H1 (cell line): ENCODE results near the gene AGFG2.

Experiments
- ATF3 ChIP-seq: IDR thresholded peaks from 2 replicates; pipeline ENCODE4 v1.6.1; 2011; ENCODE audit warnings: low read depth, mild to moderate bottlenecking, low read length; ENCODE audit not compliant: insufficient read depth
- CTCF ChIP-seq, 3 experiments: IDR thresholded peaks; 1 replicate in 2 of 3; 2 replicates in 1 of 3; pipeline versions ENCODE4 v1.5.1 to v1.6.1; 2011; ENCODE audit warnings: low read length in 3 of 3, mild to moderate bottlenecking in 3 of 3, inconsistent platforms in 2 of 3, low read depth in 1 of 3, moderate library complexity in 1 of 3; ENCODE audit not compliant: insufficient read depth in 1 of 3; ENCODE audit errors: control extremely low read depth in 1 of 3
- EP300 ChIP-seq, 2 experiments: IDR thresholded peaks; 1 replicate in 1 of 2; 2 replicates in 1 of 2; pipeline ENCODE4 v1.6.1; 2011 to 2012; ENCODE audit warnings: low read depth in 2 of 2, low read length in 2 of 2, mild to moderate bottlenecking in 2 of 2, borderline replicate concordance in 1 of 2, inconsistent platforms in 1 of 2, moderate library complexity in 1 of 2
- EZH2 ChIP-seq: fragments of 200-600 bp; sonication (generic); IDR thresholded peaks from 2 replicates; pipeline ENCODE4 v1.7.1; 2012; ENCODE audit warnings: low read depth, mild to moderate bottlenecking, moderate library complexity, low read length, inconsistent platforms; ENCODE audit not compliant: severe bottlenecking
- HDAC6 ChIP-seq: IDR thresholded peaks from one replicate; pipeline ENCODE4 v1.7.1; 2012; ENCODE audit warnings: low read depth, mild to moderate bottlenecking, inconsistent platforms, low read length, moderate library complexity
- POLR2A ChIP-seq, 2 experiments: IDR thresholded peaks; 1 replicate in 1 of 2; 2 replicates in 1 of 2; pipeline ENCODE4 v1.6.1; 2011; ENCODE audit warnings: low read depth in 2 of 2, low read length in 2 of 2, mild to moderate bottlenecking in 2 of 2; ENCODE audit errors: control extremely low read depth in 1 of 2
- POU5F1 ChIP-seq: IDR thresholded peaks from 2 replicates; pipeline ENCODE4 v1.6.1; 2011; ENCODE audit warnings: low read depth, mild to moderate bottlenecking, low read length, moderate library complexity
- RAD21 ChIP-seq, 2 experiments: IDR thresholded peaks in 1 of 2; conservative IDR thresholded peaks in 1 of 2; 2 replicates each; pipeline ENCODE4 v1.6.1; 2011; ENCODE audit warnings: low read depth in 2 of 2, low read length in 2 of 2, improper control_type of control experiment in 1 of 2, inconsistent platforms in 1 of 2, mild to moderate bottlenecking in 1 of 2, moderate library complexity in 1 of 2
- RFX5 ChIP-seq: IDR thresholded peaks from 2 replicates; pipeline ENCODE4 v1.6.1; 2011; ENCODE audit warnings: low read depth, low read length, improper control_type of control experiment, borderline replicate concordance
- SIN3A ChIP-seq, 2 experiments: IDR thresholded peaks in 1 of 2; conservative IDR thresholded peaks in 1 of 2; 2 replicates each; pipeline ENCODE4 v1.6.1; 2011 to 2012; ENCODE audit warnings: low read length in 2 of 2, improper control_type of control experiment in 1 of 2, low read depth in 1 of 2, mild to moderate bottlenecking in 1 of 2
- SP1 ChIP-seq: IDR thresholded peaks from 2 replicates; pipeline ENCODE4 v1.6.1; 2011; ENCODE audit warnings: low read depth, low read length
- SP2 ChIP-seq: IDR thresholded peaks from 2 replicates; pipeline ENCODE4 v1.6.1; 2012; ENCODE audit warnings: mild to moderate bottlenecking, low read length, inconsistent platforms
- TAF1 ChIP-seq: IDR thresholded peaks from 2 replicates; pipeline ENCODE4 v1.6.1; 2011; ENCODE audit warnings: mild to moderate bottlenecking, low read depth, low read length
- TBP ChIP-seq: IDR thresholded peaks from 2 replicates; pipeline ENCODE4 v1.6.1; 2011; ENCODE audit warnings: low read depth, low read length, improper control_type of control experiment

GRCh38 chr7:100590077-100590737, 51.2 kb downstream of the AGFG2 start:
- TF ChIP-seq EP300 (IDR thresholded peaks at IDR 0.05; ENCODE audit: borderline replicate concordance in 1 of 2, low read depth in 2 of 2, low read length in 2 of 2) (no peak), POU5F1 (no peak), SP1 (no peak), CTCF (IDR thresholded peaks at IDR 0.05; ENCODE audit: control extremely low read depth in 1 of 3, insufficient read depth in 1 of 3, low read depth in 1 of 3, low read length in 3 of 3) (no peak), TBP (no peak), EZH2 (no peak), POLR2A (IDR thresholded peaks at IDR 0.05; ENCODE audit: control extremely low read depth in 1 of 2, low read depth in 2 of 2, low read length in 2 of 2) (no peak), HDAC6 (no peak), SIN3A (conservative IDR thresholded peaks at IDR 0.05 in 1 of 2, IDR thresholded peaks at IDR 0.05 in 1 of 2; ENCODE audit: low read depth in 1 of 2, low read length in 2 of 2) (no peak), RFX5 (no peak), SP2 (no peak), RAD21 (IDR thresholded peaks at IDR 0.05 in 1 of 2, conservative IDR thresholded peaks at IDR 0.05 in 1 of 2; ENCODE audit: low read depth in 2 of 2, low read length in 2 of 2) (no peak), ATF3 (no peak), TAF1 (no peak)
